Right atrium auricular region (tissue), 2 donors: ENCODE data around the gene UAP1L1. TPM values are rescaled to one million over a fixed set of nuclear protein-coding genes. Genes with fewer than 3 reads are reported as not detected.

Source experiments
- DNase-seq: peaks from one replicate; pipeline ENCODE4 v3.0.0-alpha.2; 2019; ENCODE audit warnings: low spot score
- H3K27ac ChIP-seq, 2 donors: fragments of 200-600 bp; sonication (generic); 1 replicate in 1 of 2; 2 replicates in 1 of 2; pipeline ENCODE4 v1.5.1; 2016 to 2019
- H3K27me3 ChIP-seq, 2 donors: fragments of 200-600 bp; sonication (generic); one replicate each; pipeline versions ENCODE4 v1.5.1 to v1.6.0; 2017 to 2019
- H3K36me3 ChIP-seq: fragments of 200-600 bp; sonication (generic); one replicate; pipeline ENCODE4 v1.5.1; 2016
- H3K4me1 ChIP-seq, 2 donors: fragments of 200-600 bp; sonication (generic); one replicate each; pipeline versions ENCODE4 v1.5.1 to v1.6.0; 2017 to 2019
- H3K4me3 ChIP-seq, 2 donors: fragments of 200-600 bp; sonication (generic); 1 replicate in 1 of 2; 2 replicates in 1 of 2; pipeline ENCODE4 v1.5.1; 2017 to 2019; ENCODE audit warnings: mild to moderate bottlenecking in 1 of 2, moderate library complexity in 1 of 2
- H3K9me3 ChIP-seq, 2 donors: fragments of 200-600 bp; sonication (generic); one replicate each; pipeline ENCODE4 v1.5.1; 2019
- total RNA-seq, 2 donors: library from RNA; depleted of rRNA; stranded (reverse); fragments of >200 nt; gene quantifications; one replicate each; pipeline ENCODE4 v1.1.0, GENCODE V29; 2016
- TF ChIP-seq, protein P1 (sequence below), 2 donors: fragments of 200-600 bp; sonication (generic); IDR thresholded peaks; one replicate each; pipeline ENCODE4 v1.5.1; 2019; ENCODE audit warnings: antibody characterized with exemption in 2 of 2

The UAP1L1 gene
- total RNA-seq, 2 donors from 2014 or later, result 4.3 to 6.3 TPM

DNA sequence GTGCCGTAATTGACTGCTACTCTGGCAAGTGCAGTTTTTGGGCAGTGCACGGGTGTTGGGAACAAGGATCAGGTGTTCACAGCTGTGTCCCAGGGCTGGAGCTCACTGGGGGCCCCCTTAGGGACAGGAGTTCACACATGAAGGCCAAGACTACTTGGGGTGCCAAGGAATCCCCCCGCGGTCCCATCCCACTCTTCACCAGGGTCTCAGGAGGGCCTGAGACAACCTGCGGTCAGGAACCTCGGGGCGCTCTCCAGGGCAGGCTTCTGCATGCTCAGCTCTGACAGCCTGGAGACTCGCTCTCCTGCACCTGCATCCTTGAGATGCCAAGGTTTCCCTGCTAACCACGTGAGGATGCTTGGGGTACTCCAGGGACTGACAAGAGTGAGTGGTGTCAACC lies 7.2 kb downstream of the UAP1L1 start:
- peaks cover 0 to 35% of the 10 kb centered on the region in 2 donors for H3K4me1 ChIP-seq
- TF ChIP-seq, protein P1, sequence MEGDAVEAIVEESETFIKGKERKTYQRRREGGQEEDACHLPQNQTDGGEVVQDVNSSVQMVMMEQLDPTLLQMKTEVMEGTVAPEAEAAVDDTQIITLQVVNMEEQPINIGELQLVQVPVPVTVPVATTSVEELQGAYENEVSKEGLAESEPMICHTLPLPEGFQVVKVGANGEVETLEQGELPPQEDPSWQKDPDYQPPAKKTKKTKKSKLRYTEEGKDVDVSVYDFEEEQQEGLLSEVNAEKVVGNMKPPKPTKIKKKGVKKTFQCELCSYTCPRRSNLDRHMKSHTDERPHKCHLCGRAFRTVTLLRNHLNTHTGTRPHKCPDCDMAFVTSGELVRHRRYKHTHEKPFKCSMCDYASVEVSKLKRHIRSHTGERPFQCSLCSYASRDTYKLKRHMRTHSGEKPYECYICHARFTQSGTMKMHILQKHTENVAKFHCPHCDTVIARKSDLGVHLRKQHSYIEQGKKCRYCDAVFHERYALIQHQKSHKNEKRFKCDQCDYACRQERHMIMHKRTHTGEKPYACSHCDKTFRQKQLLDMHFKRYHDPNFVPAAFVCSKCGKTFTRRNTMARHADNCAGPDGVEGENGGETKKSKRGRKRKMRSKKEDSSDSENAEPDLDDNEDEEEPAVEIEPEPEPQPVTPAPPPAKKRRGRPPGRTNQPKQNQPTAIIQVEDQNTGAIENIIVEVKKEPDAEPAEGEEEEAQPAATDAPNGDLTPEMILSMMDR (IDR thresholded peaks at IDR 0.05), result no peak
- H3K27ac ChIP-seq, result peak overlapping the region; percentile 48 to 67
- H3K9me3 ChIP-seq, result no peaks in the 10 kb centered on the region
- H3K4me3 ChIP-seq, result no peak overlapping the region
- H3K27me3 ChIP-seq, result no peaks in the 10 kb centered on the region
- no peak for DNase-seq
- peaks cover 35% of the 10 kb centered on the region for H3K36me3 ChIP-seq

DNA sequence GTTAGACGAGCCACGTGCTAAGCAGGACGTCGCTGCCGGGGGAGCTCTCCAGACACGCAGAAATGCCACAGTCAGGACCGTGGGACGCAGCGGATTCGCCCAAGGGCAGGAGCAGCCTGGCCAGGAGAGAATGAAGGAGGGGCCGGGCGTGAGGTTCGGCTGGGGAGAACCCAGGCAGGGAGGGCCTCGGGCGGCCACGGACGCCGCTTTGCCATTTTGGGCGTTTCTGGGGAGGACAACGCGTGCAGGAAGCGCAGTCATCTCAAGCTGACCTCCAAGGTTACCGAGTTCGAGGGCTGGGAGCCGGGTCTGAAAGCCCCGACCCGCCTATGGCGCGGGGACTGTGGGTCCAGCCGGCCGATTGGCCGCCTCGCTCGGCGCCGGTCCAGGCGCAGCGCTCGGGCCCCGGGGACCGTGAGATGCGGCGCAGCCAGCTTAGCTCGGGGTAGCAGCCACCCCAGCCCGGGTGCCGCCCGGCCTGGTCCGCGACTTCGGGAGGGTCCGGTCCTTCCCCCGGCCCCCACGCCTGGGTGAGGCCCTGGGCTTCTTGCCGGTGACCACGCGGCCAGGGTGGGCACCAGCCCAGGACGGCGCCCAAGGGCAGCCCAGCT lies 8.7 kb downstream of the UAP1L1 start:
- peaks cover 26% of the 10 kb centered on the region for H3K36me3 ChIP-seq
- H3K4me1 ChIP-seq, result peaks cover 0 to 35% of the 10 kb centered on the region in 2 donors
- DNase-seq, result peak; percentile 65
- no peaks in the 10 kb centered on the region for H3K27me3 ChIP-seq
- H3K4me3 ChIP-seq, result peak overlapping the region; percentile 62 to 79
- H3K9me3 ChIP-seq, result no peaks in the 10 kb centered on the region
- peak overlapping the region; percentile 96 to 99 for H3K27ac ChIP-seq
- TF ChIP-seq, protein P1 (IDR thresholded peaks at IDR 0.05), result no peak

DNA sequence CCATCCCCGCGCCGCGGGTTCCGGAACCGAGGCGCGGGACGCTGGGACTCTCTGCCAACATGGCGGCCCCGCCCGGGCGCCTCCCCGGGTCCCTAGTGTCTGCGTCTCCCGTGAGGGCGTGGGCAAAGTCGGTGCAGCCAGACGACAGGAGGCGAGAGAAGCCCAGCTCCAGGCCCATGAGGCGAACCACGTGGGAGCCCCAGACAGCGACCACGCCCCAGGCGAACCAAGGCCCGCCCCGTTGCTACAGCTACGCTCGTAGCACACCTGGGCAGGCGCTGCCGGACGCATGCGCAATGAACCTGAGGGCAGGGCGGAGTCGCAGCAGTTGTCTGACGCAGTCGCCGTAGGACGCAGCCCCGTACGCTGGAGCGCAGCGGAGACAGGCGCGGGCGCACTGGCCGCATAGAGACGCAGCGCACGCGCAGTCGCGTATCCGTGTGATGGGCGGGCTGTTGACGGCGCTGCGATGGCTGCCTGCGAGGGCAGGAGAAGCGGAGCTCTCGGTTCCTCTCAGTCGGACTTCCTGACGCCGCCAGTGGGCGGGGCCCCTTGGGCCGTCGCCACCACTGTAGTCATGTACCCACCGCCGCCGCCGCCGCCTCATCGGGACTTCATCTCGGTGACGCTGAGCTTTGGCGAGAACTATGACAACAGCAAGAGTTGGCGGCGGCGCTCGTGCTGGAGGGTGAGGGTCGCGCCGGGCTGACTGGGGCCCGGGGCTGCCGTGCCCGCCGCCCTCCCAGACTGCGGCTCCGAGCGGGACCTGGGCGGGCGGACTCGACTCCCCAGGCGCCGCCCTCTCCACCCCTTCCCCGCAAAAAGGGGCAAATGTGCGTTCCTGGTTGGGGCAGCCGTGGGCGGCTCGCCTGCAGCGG lies 9.5 kb downstream of the UAP1L1 start, which contains the start of gene MAN1B1:
Gene MAN1B1, plus strand, starts transcription at position 455 of the 878 bp plus-strand sequence. Its CDS starts 15 bp downstream, at position 470.
- Histone ChIP-seq H3K9me3 (no peaks in the 10 kb centered on the region), H3K27ac (peak within 1 kb of the TSS; percentile 96 to 99), H3K27me3 (no peaks in the 10 kb centered on the region), H3K4me3 (peak within 1 kb of the TSS; percentile 62 to 79), H3K4me1 (peaks cover 0 to 35% of the 10 kb centered on the region in 2 donors), H3K36me3 (peaks cover 20% of the 10 kb centered on the region)
- peak; percentile 98 for DNase-seq
- TF ChIP-seq, protein P1 (IDR thresholded peaks at IDR 0.05), result peak in 1 of 2 donors; percentile 27

DNA sequence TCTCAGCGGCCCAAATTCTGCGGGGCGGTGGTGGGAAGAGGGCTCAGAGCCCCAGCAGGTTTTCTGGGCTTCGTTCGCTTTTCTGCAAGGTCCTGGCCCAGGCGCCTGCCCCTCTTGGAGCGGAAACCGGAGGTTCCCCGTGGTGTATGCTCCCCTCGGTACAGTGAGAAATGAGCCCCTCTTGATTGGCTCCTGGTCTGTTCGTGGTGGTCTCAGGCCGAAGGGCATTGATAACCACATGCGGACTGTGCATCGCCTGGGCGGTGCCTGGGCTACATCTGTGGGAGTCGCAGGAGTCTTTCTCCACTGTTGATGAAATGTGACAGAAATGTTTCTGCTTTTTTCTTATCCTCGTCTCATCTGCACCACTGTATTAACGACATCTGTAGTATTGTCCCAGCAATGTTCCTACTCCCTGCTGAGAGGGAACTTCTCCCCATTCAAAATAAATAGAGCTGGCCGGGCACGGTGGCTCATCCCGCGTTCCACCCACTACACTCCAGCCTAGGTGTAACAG lies 10.2 kb downstream of the UAP1L1 start:
- TF ChIP-seq, protein P1 (IDR thresholded peaks at IDR 0.05), result no peak
- no peak for DNase-seq
- peak overlapping the region; percentile 62 to 79 for H3K4me3 ChIP-seq
- H3K9me3 ChIP-seq, result no peaks in the 10 kb centered on the region
- H3K4me1 ChIP-seq, result peaks cover 0 to 35% of the 10 kb centered on the region in 2 donors
- H3K27ac ChIP-seq, result peak overlapping the region; percentile 96 to 99
- H3K36me3 ChIP-seq, result peaks cover 19% of the 10 kb centered on the region
- no peaks in the 10 kb centered on the region for H3K27me3 ChIP-seq

DNA sequence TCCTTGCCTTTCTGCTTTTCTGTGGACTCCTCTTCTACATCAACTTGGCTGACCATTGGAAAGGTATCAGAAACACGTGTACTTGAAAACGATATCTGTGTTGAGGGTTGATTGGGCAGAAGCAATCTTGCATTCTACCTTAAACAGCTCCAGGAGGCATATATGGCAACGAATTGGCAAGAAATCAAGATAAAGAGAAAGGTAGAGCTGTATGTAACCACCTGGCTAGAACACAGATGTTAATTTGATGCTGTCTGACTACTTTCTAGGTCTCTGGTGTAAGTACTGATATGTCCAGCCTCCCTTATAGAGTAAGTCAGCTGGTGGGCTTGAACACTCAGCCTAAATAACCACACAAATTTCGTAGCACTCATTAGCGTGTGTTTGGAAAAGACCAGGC lies 10.8 kb downstream of the UAP1L1 start:
- H3K4me3 ChIP-seq, result no peak overlapping the region
- H3K36me3 ChIP-seq, result peaks cover 19% of the 10 kb centered on the region
- TF ChIP-seq, protein P1 (IDR thresholded peaks at IDR 0.05), result no peak
- H3K27me3 ChIP-seq, result no peaks in the 10 kb centered on the region
- H3K9me3 ChIP-seq, result no peaks in the 10 kb centered on the region
- no peak for DNase-seq
- no peak overlapping the region for H3K27ac ChIP-seq
- H3K4me1 ChIP-seq, result peaks cover 0 to 34% of the 10 kb centered on the region in 2 donors
